Fibroblast of lung (primary cell): Measurements from ENCODE around the gene DNAJC13. TPM values are rescaled to one million over a fixed set of nuclear protein-coding genes. Genes with fewer than 3 reads are reported as not detected.
A peak's percentile ranks its signal among the peaks of the same experiment; 100 is the strongest.
"Not testable (repeated sequence)": the region's sequence is repeated elsewhere in the genome, so short reads cannot be mapped to it uniquely, and the experiment has no call there.

Source experiments
- DNase-seq, 2 donors: peaks; one replicate each; pipeline versions ENCODE4 v3.0.0 to v3.0.0-alpha.2; 2010; ENCODE audit warnings: low read depth in 2 of 2
- H2AFZ ChIP-seq: 2 replicates; pipeline ENCODE4 v1.5.1; 2012; ENCODE audit warnings: low read length, control low read depth, inconsistent platforms
- H3K27ac ChIP-seq: 2 replicates; pipeline ENCODE4 v1.5.1; 2011; ENCODE audit warnings: low read length, control low read depth; ENCODE audit not compliant: insufficient read depth
- H3K27me3 ChIP-seq: 2 replicates; pipeline ENCODE4 v1.5.1; 2011; ENCODE audit warnings: mild to moderate bottlenecking, low read length; ENCODE audit not compliant: control insufficient read depth, insufficient read depth
- H3K36me3 ChIP-seq: 2 replicates; pipeline ENCODE4 v1.5.1; 2011; ENCODE audit warnings: low read length; ENCODE audit not compliant: control insufficient read depth, insufficient read depth
- H3K4me1 ChIP-seq: 2 replicates; pipeline ENCODE4 v1.5.1; 2011; ENCODE audit warnings: low read length; ENCODE audit not compliant: control insufficient read depth, insufficient read depth; ENCODE audit errors: extremely low read depth
- H3K4me2 ChIP-seq: 2 replicates; pipeline ENCODE4 v1.5.1; 2011; ENCODE audit warnings: low read length, control low read depth; ENCODE audit not compliant: insufficient read depth; ENCODE audit errors: extremely low read depth
- H3K4me3 ChIP-seq, 4 experiments: fragments of 200-600 bp in 1 of 4; sonication (generic) in 1 of 4; replicated peaks in 1 of 4; 2 replicates each; pipeline ENCODE4 v1.5.1; 2011 to 2016; ENCODE audit warnings: low read length in 4 of 4, low read depth in 3 of 4, mild to moderate bottlenecking in 3 of 4, control low read depth in 2 of 4, inconsistent platforms in 1 of 4, mixed read lengths in 1 of 4; ENCODE audit not compliant: insufficient read depth in 1 of 4; ENCODE audit errors: control extremely low read depth in 1 of 4
- H3K79me2 ChIP-seq: 2 replicates; pipeline ENCODE4 v1.5.1; 2012; ENCODE audit warnings: mild to moderate bottlenecking, low read length, inconsistent platforms; ENCODE audit not compliant: control insufficient read depth, insufficient read depth
- H3K9ac ChIP-seq: 2 replicates; pipeline ENCODE4 v1.5.1; 2011; ENCODE audit warnings: mild to moderate bottlenecking, low read length, control low read depth; ENCODE audit not compliant: insufficient read depth
- H3K9me3 ChIP-seq: 2 replicates; pipeline ENCODE4 v1.5.1; 2012; ENCODE audit warnings: low read depth, low read length; ENCODE audit not compliant: control insufficient read depth, insufficient read depth
- H4K20me1 ChIP-seq: 2 replicates; pipeline ENCODE4 v1.5.1; 2011; ENCODE audit warnings: low read length; ENCODE audit not compliant: control insufficient read depth, insufficient read depth; ENCODE audit errors: extremely low read depth
- EZH2 ChIP-seq: IDR thresholded peaks from 2 replicates; pipeline ENCODE4 v1.5.1; 2012; ENCODE audit warnings: low read length, control low read depth, mild to moderate bottlenecking; ENCODE audit errors: missing control alignments
- polyA minus RNA-seq: library from RNA; depleted of rRNA, polyadenylated mRNA; stranded (reverse); fragments of >200 nt; gene quantifications from 2 replicates; pipeline ENCODE4 v1.2.3, GENCODE V29; 2011; ENCODE audit warnings: low replicate concordance
- polyA plus RNA-seq, 2 donors: library from polyadenylated mRNA; depleted of rRNA in 1 of 2; stranded (reverse) in 1 of 2; unstranded in 1 of 2; fragments of >200 nt; gene quantifications; 2 replicates each; pipeline ENCODE4 v1.2.1, GENCODE V29; 2011 to 2012; ENCODE audit warnings: missing spikeins in 1 of 2
- total RNA-seq: library from RNA; depleted of rRNA; stranded (reverse); fragments of >200 nt; gene quantifications from 2 replicates; pipeline ENCODE4 v1.2.1, GENCODE V29; 2014
- TF ChIP-seq, protein P1 (sequence below), 2 donors: IDR thresholded peaks in 1 of 2; conservative IDR thresholded peaks in 1 of 2; 1 replicate in 1 of 2; 2 replicates in 1 of 2; pipeline ENCODE4 v1.5.1; 2011 to 2012; ENCODE audit warnings: low read length in 2 of 2, control low read depth in 1 of 2, inconsistent platforms in 1 of 2, low read depth in 1 of 2, mild to moderate bottlenecking in 1 of 2

Gene DNAJC13
- 65.7 and 89.0 TPM in 2 replicates for total RNA-seq
- 50.8 and 56.3 TPM in 2 replicates for polyA plus RNA-seq
- polyA plus RNA-seq (2012): 30.7 and 35.4 TPM in 2 replicates
- polyA minus RNA-seq: 12.9 and 18.1 TPM in 2 replicates

DNA sequence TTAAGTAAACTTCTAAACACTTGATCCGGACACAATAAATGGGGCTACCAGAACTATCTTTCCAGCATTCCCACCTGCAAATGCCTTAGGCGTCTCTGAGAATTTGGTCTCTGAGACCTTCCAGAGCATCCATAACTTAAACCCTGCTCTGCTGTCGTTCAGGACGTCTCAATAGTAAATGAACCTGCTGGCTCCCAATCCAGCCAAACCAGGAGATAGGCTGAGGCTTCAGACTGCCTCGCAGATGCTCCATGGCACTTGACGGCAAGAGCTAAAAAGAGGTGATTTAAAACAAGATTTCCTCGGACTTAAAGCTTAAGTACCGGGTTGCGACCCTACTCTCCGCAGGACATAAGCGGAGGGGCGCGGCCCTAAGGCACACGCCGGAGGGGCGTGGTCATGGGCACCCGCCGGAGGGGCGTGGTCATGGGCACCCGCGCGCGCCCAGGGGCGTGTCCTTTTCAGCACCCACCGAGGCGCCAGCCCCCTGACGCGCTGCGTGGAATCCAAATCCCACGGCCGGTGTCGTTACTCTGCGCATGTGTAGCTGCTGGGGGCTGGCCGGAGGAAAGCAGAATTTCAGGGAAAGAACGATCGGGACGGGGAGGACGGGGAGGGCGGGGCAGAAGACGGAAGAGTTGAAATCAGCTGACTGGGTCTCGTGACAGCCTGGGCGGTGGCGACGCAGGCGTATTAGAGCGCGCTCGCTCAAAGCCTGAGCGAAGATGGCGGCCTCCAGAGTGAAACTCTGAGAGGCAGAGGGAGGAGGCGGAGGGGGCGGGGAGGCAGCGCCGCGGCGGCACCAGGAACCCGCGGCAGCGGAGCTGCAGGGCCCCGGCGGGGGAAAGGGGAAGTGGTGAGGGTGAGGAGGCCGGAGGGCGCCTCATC is at the start of gene DNAJC13:
DNAJC13 (plus strand) TSS at position 696 of the 888 bp plus-strand sequence. CDS start 17,049 bp downstream, outside the sequence.
- H3K9ac ChIP-seq: peak within 1 kb of the TSS; percentile 81
- no peaks in the 10 kb centered on the region for H3K27me3 ChIP-seq
- H4K20me1 ChIP-seq: no peaks in the 10 kb centered on the region
- peak within 1 kb of the TSS; percentile 82 for H3K27ac ChIP-seq
- peak within 1 kb of the TSS; percentile 67 to 99 (median 96) for H3K4me3 ChIP-seq
- H2AFZ ChIP-seq: peak within 1 kb of the TSS; percentile 91
- H3K79me2 ChIP-seq: peaks cover 41% of the 10 kb centered on the region
- TF ChIP-seq, protein P1, sequence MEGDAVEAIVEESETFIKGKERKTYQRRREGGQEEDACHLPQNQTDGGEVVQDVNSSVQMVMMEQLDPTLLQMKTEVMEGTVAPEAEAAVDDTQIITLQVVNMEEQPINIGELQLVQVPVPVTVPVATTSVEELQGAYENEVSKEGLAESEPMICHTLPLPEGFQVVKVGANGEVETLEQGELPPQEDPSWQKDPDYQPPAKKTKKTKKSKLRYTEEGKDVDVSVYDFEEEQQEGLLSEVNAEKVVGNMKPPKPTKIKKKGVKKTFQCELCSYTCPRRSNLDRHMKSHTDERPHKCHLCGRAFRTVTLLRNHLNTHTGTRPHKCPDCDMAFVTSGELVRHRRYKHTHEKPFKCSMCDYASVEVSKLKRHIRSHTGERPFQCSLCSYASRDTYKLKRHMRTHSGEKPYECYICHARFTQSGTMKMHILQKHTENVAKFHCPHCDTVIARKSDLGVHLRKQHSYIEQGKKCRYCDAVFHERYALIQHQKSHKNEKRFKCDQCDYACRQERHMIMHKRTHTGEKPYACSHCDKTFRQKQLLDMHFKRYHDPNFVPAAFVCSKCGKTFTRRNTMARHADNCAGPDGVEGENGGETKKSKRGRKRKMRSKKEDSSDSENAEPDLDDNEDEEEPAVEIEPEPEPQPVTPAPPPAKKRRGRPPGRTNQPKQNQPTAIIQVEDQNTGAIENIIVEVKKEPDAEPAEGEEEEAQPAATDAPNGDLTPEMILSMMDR (conservative IDR thresholded peaks at IDR 0.05 in 1 of 2, IDR thresholded peaks at IDR 0.05 in 1 of 2; ENCODE audit: low read depth in 1 of 2, low read length in 2 of 2): no peak
- no peak for TF ChIP-seq EZH2
- H3K36me3 ChIP-seq: no peaks in the 10 kb centered on the region
- peak; percentile 91 to 94 for DNase-seq
- no peaks in the 10 kb centered on the region for H3K9me3 ChIP-seq
- H3K4me1 ChIP-seq: peaks cover 5% of the 10 kb centered on the region
- H3K4me2 ChIP-seq: peak within 1 kb of the TSS; percentile 96

DNA sequence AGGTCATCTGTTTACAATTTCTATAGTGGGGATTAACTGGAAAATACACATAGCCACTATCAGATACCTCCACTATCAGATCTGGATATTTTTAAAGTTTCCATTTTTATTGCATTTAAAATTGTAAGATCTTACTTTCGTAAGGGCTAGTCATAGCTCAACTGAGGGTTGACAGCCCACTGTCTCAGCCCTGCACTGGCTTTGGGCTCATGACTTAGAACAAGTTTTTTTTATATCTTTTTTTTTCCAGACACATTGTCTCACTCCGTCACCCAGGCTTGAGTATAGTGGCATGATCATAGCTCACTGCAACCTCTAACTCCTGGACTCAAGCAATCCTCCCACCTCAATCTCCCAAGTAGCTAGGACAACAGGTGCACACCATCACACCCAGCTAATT is 48.8 kb upstream of the DNAJC13 start:
- no peak for DNase-seq
- TF ChIP-seq EZH2: no peak
- TF ChIP-seq, protein P1 (conservative IDR thresholded peaks at IDR 0.05 in 1 of 2, IDR thresholded peaks at IDR 0.05 in 1 of 2; ENCODE audit: low read depth in 1 of 2, low read length in 2 of 2): no peak
- H3K9ac ChIP-seq: no peak overlapping the region

GRCh38 chr3:132368962-132369361 is 48.3 kb upstream of the DNAJC13 start:
- Histone ChIP-seq H4K20me1 (no peaks in the 10 kb centered on the region), H3K79me2 (no peaks in the 10 kb centered on the region), H3K4me3 (no peak overlapping the region), H3K9ac (no peak overlapping the region), H3K4me1 (no peaks in the 10 kb centered on the region), H3K9me3 (no peaks in the 10 kb centered on the region), H3K27me3 (no peaks in the 10 kb centered on the region), H3K27ac (no peak overlapping the region), H2AFZ (no peak overlapping the region), H3K4me2 (no peak overlapping the region), H3K36me3 (no peaks in the 10 kb centered on the region)
- TF ChIP-seq, protein P1 (conservative IDR thresholded peaks at IDR 0.05 in 1 of 2, IDR thresholded peaks at IDR 0.05 in 1 of 2; ENCODE audit: low read depth in 1 of 2, low read length in 2 of 2): no peak
- no peak for TF ChIP-seq EZH2
- no peak for DNase-seq

More for the DNA sequence above, 48.8 kb upstream of the DNAJC13 start:
- Histone ChIP-seq H3K27me3 (no peaks in the 10 kb centered on the region), H3K4me1 (no peaks in the 10 kb centered on the region), H3K27ac (no peak overlapping the region), H3K4me2 (no peak overlapping the region), H3K79me2 (no peaks in the 10 kb centered on the region), H4K20me1 (no peaks in the 10 kb centered on the region), H2AFZ (no peak overlapping the region), H3K36me3 (no peaks in the 10 kb centered on the region), H3K9me3 (no peaks in the 10 kb centered on the region), H3K4me3 (no peak overlapping the region)

DNA sequence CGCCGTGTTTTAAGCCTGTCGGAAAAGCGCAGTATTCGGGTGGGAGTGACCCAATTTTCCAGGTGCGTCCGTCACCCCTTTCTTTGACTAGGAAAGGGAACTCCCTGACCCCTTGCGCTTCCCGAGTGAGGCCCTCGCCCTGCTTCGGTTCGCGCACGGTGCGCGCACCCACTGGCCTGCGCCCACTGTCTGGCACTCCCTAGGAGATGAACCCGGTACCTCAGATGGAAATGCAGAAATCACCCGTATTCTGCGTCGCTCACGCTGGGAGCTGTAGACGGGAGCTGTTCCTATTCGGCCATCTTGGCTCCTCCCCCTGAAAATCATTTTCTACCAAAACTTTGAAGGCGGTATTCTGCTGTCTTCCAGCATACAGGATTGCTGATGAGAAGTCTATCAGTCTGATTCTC is 40.4 kb upstream of the DNAJC13 start:
- not testable (repeated sequence) for H3K79me2 ChIP-seq, H3K27ac ChIP-seq, H3K4me3 ChIP-seq, H3K27me3 ChIP-seq, H4K20me1 ChIP-seq, H2AFZ ChIP-seq, H3K9ac ChIP-seq, H3K9me3 ChIP-seq, DNase-seq, H3K4me1 ChIP-seq, H3K36me3 ChIP-seq, H3K4me2 ChIP-seq
